H9 (cell line): ENCODE measurements around the gene TMEM86B. TPM values are rescaled to one million over a fixed set of nuclear protein-coding genes. Genes with fewer than 3 reads are reported as not detected.

Experiments
- DNase-seq: peaks from one replicate; pipeline ENCODE4 v3.0.0-alpha.2; 2017
- H2AFZ ChIP-seq: one replicate; pipeline ENCODE4 v1.6.1; 2013; ENCODE audit warnings: mild to moderate bottlenecking, low read length, control low read depth, moderate library complexity
- H2AK5ac ChIP-seq: 2 replicates; pipeline ENCODE4 v1.6.1; 2013; ENCODE audit warnings: low read length, control low read depth, mixed read lengths; ENCODE audit not compliant: insufficient read length
- H2BK120ac ChIP-seq: one replicate; pipeline ENCODE4 v1.6.1; 2013; ENCODE audit warnings: low read depth, mild to moderate bottlenecking, low read length, control low read depth, inconsistent platforms; ENCODE audit not compliant: poor library complexity, severe bottlenecking
- H2BK12ac ChIP-seq: 2 replicates; pipeline ENCODE4 v1.6.1; 2013; ENCODE audit warnings: low read length, control low read depth, mixed read lengths, low read depth; ENCODE audit not compliant: insufficient read length
- H2BK15ac ChIP-seq: 2 replicates; pipeline ENCODE4 v1.6.1; 2013; ENCODE audit warnings: low read depth, low read length, control low read depth
- H2BK20ac ChIP-seq: one replicate; pipeline ENCODE4 v1.6.1; 2013; ENCODE audit warnings: low read depth, mild to moderate bottlenecking, low read length, control low read depth, inconsistent platforms; ENCODE audit not compliant: poor library complexity, severe bottlenecking
- H2BK5ac ChIP-seq: 2 replicates; pipeline ENCODE4 v1.6.1; 2013; ENCODE audit warnings: low read length, control low read depth, mixed read lengths; ENCODE audit not compliant: insufficient read length
- H3K14ac ChIP-seq: 2 replicates; pipeline ENCODE4 v1.6.1; 2013; ENCODE audit warnings: low read length, control low read depth; ENCODE audit not compliant: insufficient read depth
- H3K18ac ChIP-seq: 2 replicates; pipeline ENCODE4 v1.6.1; 2013; ENCODE audit warnings: low read depth, mild to moderate bottlenecking, mixed read lengths, low read length, control low read depth; ENCODE audit not compliant: insufficient read length
- H3K23ac ChIP-seq: 2 replicates; pipeline ENCODE4 v1.6.1; 2013; ENCODE audit warnings: low read length, control low read depth, mixed read lengths, low read depth; ENCODE audit not compliant: insufficient read length
- H3K23me2 ChIP-seq: 2 replicates; pipeline ENCODE4 v1.6.1; 2013; ENCODE audit warnings: low read depth, mild to moderate bottlenecking, mixed read lengths, low read length, control low read depth; ENCODE audit not compliant: insufficient read length, poor library complexity, severe bottlenecking
- H3K27ac ChIP-seq: 2 replicates; pipeline ENCODE4 v1.5.1; 2013; ENCODE audit warnings: low read length, control low read depth, mixed read lengths, low read depth; ENCODE audit not compliant: insufficient read length
- H3K27me3 ChIP-seq: 2 replicates; pipeline ENCODE4 v1.6.1; 2013; ENCODE audit warnings: low read length, control low read depth, inconsistent platforms; ENCODE audit not compliant: insufficient read depth
- H3K4ac ChIP-seq: 2 replicates; pipeline ENCODE4 v1.6.1; 2013; ENCODE audit warnings: low read depth, mild to moderate bottlenecking, control low read depth, inconsistent platforms, low read length, moderate library complexity
- H3K4me1 ChIP-seq: 2 replicates; pipeline ENCODE4 v1.6.1; 2013; ENCODE audit warnings: low read length, control low read depth, inconsistent platforms; ENCODE audit not compliant: insufficient read depth
- H3K4me2 ChIP-seq: 2 replicates; pipeline ENCODE4 v1.6.1; 2013; ENCODE audit warnings: low read length, control low read depth, mixed read lengths; ENCODE audit not compliant: insufficient read length, insufficient read depth
- H3K56ac ChIP-seq: 2 replicates; pipeline ENCODE4 v1.6.1; 2013; ENCODE audit warnings: low read depth, mild to moderate bottlenecking, mixed read lengths, low read length, control low read depth; ENCODE audit not compliant: insufficient read length
- H3K79me1 ChIP-seq: 2 replicates; pipeline ENCODE4 v1.6.1; 2013; ENCODE audit warnings: low read depth, mild to moderate bottlenecking, moderate library complexity, low read length, control low read depth, inconsistent platforms; ENCODE audit not compliant: insufficient read depth, poor library complexity, severe bottlenecking
- H3K79me2 ChIP-seq: 2 replicates; pipeline ENCODE4 v1.6.1; 2013; ENCODE audit warnings: low read length, control low read depth, inconsistent platforms; ENCODE audit not compliant: insufficient read depth
- H3K9ac ChIP-seq: 2 replicates; pipeline ENCODE4 v1.6.1; 2013; ENCODE audit warnings: low read length, control low read depth, mixed read lengths; ENCODE audit not compliant: insufficient read length; ENCODE audit errors: extremely low read depth
- H3K9me3 ChIP-seq: one replicate; pipeline ENCODE4 v1.6.1; 2013; ENCODE audit warnings: low read depth, low read length, inconsistent platforms; ENCODE audit not compliant: control insufficient read depth
- H3T11ph ChIP-seq: one replicate; pipeline ENCODE4 v1.6.1; 2013; ENCODE audit warnings: mild to moderate bottlenecking, low read length, control low read depth, inconsistent platforms
- H4K20me1 ChIP-seq: one replicate; pipeline ENCODE4 v1.6.1; 2013; ENCODE audit not compliant: control insufficient read depth, insufficient read length, insufficient read depth
- H4K5ac ChIP-seq: 2 replicates; pipeline ENCODE4 v1.6.1; 2013; ENCODE audit warnings: low read depth, mild to moderate bottlenecking, mixed read lengths, low read length, control low read depth; ENCODE audit not compliant: insufficient read length
- H4K8ac ChIP-seq: replicated peaks from 2 replicates; pipeline ENCODE4 v1.6.1; 2013; ENCODE audit warnings: low read length, control low read depth, mixed read lengths, low read depth; ENCODE audit not compliant: insufficient read length
- H4K91ac ChIP-seq: 2 replicates; pipeline ENCODE4 v1.6.1; 2013; ENCODE audit warnings: low read depth, mild to moderate bottlenecking, moderate library complexity, mixed read lengths, low read length, control low read depth; ENCODE audit not compliant: insufficient read length
- H3K27ac Mint-ChIP-seq, 3 experiments: 2 replicates in 2 of 3; 3 replicates in 1 of 3; pipeline ENCODE4 v1.8.0; 2020 to 2021; ENCODE audit warnings: mixed read lengths in 3 of 3, mild to moderate bottlenecking in 1 of 3, moderate library complexity in 1 of 3
- H3K27me3 Mint-ChIP-seq: 2 replicates; pipeline ENCODE4 v1.8.0; 2021; ENCODE audit warnings: low read depth, mild to moderate bottlenecking, moderate library complexity, mixed read lengths
- H3K36me3 Mint-ChIP-seq, 3 experiments: 2 replicates in 2 of 3; 3 replicates in 1 of 3; pipeline ENCODE4 v1.8.0; 2020 to 2021; ENCODE audit warnings: low read depth in 3 of 3, mixed read lengths in 3 of 3; ENCODE audit not compliant: insufficient read depth in 1 of 3
- H3K4me1 Mint-ChIP-seq, 2 experiments: 2 replicates each; pipeline ENCODE4 v1.8.0; 2020; ENCODE audit warnings: mixed read lengths in 2 of 2
- H3K4me3 Mint-ChIP-seq, 2 experiments: 2 replicates in 1 of 2; 3 replicates in 1 of 2; pipeline ENCODE4 v1.8.0; 2020 to 2021; ENCODE audit warnings: mild to moderate bottlenecking in 2 of 2, mixed read lengths in 2 of 2, moderate library complexity in 1 of 2
- H3K9me3 Mint-ChIP-seq, 2 experiments: 2 replicates in 1 of 2; 3 replicates in 1 of 2; pipeline ENCODE4 v1.8.0; 2020; ENCODE audit warnings: mild to moderate bottlenecking in 2 of 2, mixed read lengths in 2 of 2, moderate library complexity in 1 of 2
- CTCF ChIP-seq: fragments of 200-600 bp; sonication (generic); conservative IDR thresholded peaks from 3 replicates; pipeline ENCODE4 v1.8.0; 2021; ENCODE audit warnings: antibody characterized with exemption, mild to moderate bottlenecking
- whole genome bisulfite sequencing: extraction: QIAGEN DNeasy Blood & Tissue Kit; methylation state at CpG from one replicate; pipeline ENCODE4 v1.1.7; 2013; ENCODE audit warnings: missing lambda C conversion rate, low lambda C conversion rate, mixed read lengths; ENCODE audit not compliant: insufficient read length; ENCODE audit errors: extremely low coverage; 5-methylcytosine and 5-hydroxymethylcytosine counted together
- total RNA-seq: library from RNA; stranded (reverse); gene quantifications from 2 replicates; pipeline ENCODE4 v1.2.1, GENCODE V29; 2021

The TMEM86B gene
- total RNA-seq, 1 experiment from 2014 or later = 4.5 TPM

GRCh38 chr19:55256562-55257460 lies 28.2 kb upstream of the TMEM86B start:
- no peak for DNase-seq
- H3K79me2 ChIP-seq = peaks cover 46% of the 10 kb centered on the region; the same call in 1 of the 2 replicates
- H3K9me3 ChIP-seq = no peaks in the 10 kb centered on the region
- Mint-ChIP-seq H3K4me1 (peaks cover 45 to 53% of the 10 kb centered on the region in 2 experiments), H3K4me3 (peak overlapping the region; percentile 97 to 99), H3K36me3 (peaks cover 2 to 10% (median 5%) of the 10 kb centered on the region in 3 experiments; a peak in 6 of 7 replicates), H3K27me3 (no peaks in the 10 kb centered on the region; the same call in 1 of the 2 replicates), H3K27ac (no peak overlapping the region; a peak in 1 of 7 replicates), H3K9me3 (no peaks in the 10 kb centered on the region)
- H2AFZ ChIP-seq = no peak overlapping the region
- H2BK15ac ChIP-seq = no peak overlapping the region
- no peak overlapping the region for H3K56ac ChIP-seq
- no peaks in the 10 kb centered on the region for H3K27me3 ChIP-seq
- no peak overlapping the region for H4K91ac ChIP-seq
- H4K20me1 ChIP-seq = peaks cover 3% of the 10 kb centered on the region
- no peak overlapping the region for H2BK5ac ChIP-seq
- H4K5ac ChIP-seq = no peak overlapping the region
- H2BK120ac ChIP-seq = no peak overlapping the region
- H3K4ac ChIP-seq = no peak overlapping the region
- H3K23ac ChIP-seq = no peak overlapping the region
- peak overlapping the region; percentile 80 for H3K4me2 ChIP-seq
- H2BK20ac ChIP-seq = no peak overlapping the region
- no CpG with 5 or more reads among the region's 22 CpGs for WGBS
- H4K8ac ChIP-seq = no peak overlapping the region
- no peak overlapping the region for H3K18ac ChIP-seq
- no peak overlapping the region for H3T11ph ChIP-seq
- peaks cover 9% of the 10 kb centered on the region for H3K23me2 ChIP-seq
- H2AK5ac ChIP-seq = no peak overlapping the region
- peaks cover 18% of the 10 kb centered on the region for H3K79me1 ChIP-seq
- H2BK12ac ChIP-seq = no peak overlapping the region
- TF ChIP-seq CTCF = no peak
- peaks cover 12% of the 10 kb centered on the region; the same call in 1 of the 2 replicates for H3K4me1 ChIP-seq
- peak overlapping the region; percentile 42 for H3K9ac ChIP-seq
- no peak overlapping the region for H3K14ac ChIP-seq
- no peak overlapping the region for H3K27ac ChIP-seq
